ENCODE data around the gene ZNF175.
A peak's percentile ranks its signal among the peaks of the same experiment; 100 is the strongest.

- TF ChIP-seq POLR2A (IDR thresholded peaks at IDR 0.05), result no peak
- TF ChIP-seq, protein P1, sequence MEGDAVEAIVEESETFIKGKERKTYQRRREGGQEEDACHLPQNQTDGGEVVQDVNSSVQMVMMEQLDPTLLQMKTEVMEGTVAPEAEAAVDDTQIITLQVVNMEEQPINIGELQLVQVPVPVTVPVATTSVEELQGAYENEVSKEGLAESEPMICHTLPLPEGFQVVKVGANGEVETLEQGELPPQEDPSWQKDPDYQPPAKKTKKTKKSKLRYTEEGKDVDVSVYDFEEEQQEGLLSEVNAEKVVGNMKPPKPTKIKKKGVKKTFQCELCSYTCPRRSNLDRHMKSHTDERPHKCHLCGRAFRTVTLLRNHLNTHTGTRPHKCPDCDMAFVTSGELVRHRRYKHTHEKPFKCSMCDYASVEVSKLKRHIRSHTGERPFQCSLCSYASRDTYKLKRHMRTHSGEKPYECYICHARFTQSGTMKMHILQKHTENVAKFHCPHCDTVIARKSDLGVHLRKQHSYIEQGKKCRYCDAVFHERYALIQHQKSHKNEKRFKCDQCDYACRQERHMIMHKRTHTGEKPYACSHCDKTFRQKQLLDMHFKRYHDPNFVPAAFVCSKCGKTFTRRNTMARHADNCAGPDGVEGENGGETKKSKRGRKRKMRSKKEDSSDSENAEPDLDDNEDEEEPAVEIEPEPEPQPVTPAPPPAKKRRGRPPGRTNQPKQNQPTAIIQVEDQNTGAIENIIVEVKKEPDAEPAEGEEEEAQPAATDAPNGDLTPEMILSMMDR (IDR thresholded peaks at IDR 0.05), result peak; percentile 21 to 51 (median 42)
Observed at GRCh38 chr19:51607920-51608562, 37.0 kb downstream of the ZNF175 start.

All from testis (tissue), 2 donors.